ENCODE results near the gene GRK5.
A peak's percentile ranks its signal among the peaks of the same experiment; 100 is the strongest.
"Not testable (repeated sequence)": the region's sequence is repeated elsewhere in the genome, so short reads cannot be mapped to it uniquely, and the experiment has no call there.

GRK5 gene

DNA sequence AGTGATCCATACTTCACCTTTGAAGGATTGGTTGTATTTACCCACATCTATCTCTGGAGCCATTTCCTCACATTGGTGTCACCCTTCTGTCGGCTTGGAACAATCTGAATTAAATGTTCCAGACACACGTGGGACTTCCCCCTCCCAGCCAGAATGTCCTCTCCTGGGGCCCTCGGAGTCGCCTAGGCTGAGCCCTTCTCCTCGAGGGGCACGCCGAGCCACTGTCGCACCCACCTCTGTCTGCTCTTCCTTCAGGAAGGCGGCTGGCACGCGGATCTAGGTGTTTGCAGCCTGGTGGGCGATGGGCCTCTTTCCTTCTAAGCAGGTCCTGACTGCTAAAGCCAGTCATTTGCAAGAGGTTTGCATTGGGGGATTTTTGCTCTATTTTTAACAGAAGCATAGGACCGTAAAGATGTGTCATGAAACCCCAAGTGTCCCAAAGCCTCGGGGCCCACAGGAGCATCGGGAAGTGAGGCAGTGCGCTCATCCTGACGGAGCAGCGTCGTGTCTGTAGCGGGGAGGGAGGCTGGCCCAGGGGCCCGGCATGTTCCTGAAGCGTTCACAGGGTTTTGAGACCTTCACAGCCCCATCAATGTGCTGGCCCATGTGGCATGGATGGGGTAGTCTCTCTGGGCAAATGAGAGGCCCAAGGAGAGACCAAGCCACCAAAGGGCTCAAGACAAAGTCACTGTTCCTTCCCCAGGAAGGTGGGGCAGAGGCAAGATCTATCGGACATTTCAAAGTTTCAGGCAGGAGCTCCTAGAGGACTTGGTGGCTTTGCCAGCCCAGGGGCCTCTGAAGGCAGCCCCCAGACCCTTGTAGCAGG lies 248.5 kb downstream of the GRK5 start:
- DNase-seq (ENCODE audit: low read depth in 3 of 3): no peak

- DNase-seq (ENCODE audit: low read depth in 3 of 3): no peak
Observed at GRCh38 chr10:119456435-119456810, 249.1 kb downstream of the GRK5 start.

GRCh38 chr10:119457966-119458766 lies 250.8 kb downstream of the GRK5 start:
- no peak for DNase-seq (ENCODE audit: low read depth in 3 of 3)

GRCh38 chr10:119459681-119460340 lies 252.4 kb downstream of the GRK5 start:
- DNase-seq (ENCODE audit: low read depth in 3 of 3): no peak

DNA sequence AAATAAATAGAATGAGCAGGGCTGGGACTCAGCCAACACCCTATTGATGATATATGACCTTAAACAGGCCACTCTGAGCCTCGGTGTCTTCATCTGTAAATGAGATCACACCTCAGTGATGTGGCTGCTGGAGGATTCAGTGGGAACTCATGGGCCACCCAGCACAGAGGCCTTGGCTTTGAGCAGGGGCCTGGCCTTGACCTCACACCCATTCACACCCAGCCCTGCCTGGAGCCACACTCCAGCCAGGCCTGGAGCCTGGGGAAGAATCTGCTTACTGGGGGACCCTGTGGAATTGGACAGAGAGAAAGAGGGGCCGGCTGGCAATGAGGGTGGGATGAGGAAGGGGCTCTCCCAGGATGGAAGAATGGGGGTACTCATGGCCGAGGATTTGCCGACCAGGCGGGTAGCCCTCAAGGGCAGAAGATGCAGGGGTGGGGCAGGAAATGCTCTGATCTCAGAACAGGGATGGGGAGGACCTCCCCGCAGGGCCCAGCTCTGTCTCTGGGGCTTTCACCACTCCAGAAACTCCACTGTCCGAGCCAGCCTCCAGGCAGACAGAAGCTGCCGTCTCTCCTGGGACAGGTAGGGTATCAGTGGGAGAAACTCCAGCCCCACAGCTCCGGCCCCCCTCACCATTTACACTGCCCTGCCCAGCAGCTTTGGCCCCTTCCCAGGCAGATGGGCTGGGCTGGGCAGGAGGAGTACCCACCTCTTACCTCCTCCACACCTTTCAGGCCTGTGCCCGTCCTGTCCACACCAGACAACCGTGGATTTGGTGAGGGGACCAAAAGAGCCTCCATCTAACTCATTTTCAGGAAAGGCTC lies 253.2 kb downstream of the GRK5 start:
- DNase-seq (ENCODE audit: low read depth in 3 of 3): no peak

DNA sequence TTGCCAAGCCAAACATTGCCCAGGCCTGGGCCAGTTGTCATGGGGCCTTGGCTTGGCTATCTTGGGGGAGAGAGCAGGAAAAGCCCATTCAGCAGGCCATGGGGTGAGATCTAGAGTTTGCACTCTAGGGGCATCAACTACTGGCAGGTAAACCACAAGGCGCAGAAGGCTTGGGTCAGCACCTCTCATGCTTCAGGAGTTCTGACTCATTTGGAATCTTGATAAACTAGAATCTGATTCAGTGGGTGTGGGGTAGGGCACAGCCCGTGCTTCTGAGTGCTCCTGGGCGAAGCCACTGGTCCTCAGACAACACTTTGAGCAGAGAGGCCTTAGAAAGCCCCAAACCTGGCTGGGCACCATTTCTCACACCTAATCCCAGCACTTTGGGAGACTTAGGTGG lies 254.0 kb downstream of the GRK5 start:
- no peak for DNase-seq (ENCODE audit: low read depth in 3 of 3)

DNA sequence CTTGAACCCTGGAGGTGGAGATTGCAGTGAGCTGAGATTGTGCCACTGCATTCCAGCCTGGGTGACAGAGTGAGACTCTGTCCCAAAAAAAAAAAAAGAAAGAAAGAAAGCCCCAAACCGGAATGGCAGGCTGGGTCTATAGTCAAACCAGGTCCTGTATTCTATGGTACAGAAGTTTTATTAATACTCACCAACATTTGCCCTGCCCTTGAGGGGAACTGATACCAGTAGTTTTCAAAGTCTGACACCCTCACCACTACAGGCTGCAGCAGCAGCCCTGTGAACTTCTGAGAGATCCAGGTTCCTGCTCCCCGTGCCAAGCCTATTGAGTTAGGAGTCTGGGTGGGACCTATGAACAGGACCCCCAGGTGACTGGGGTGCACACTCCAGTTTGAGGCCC lies 254.6 kb downstream of the GRK5 start:
- DNase-seq (ENCODE audit: low read depth in 3 of 3): no peak

GRCh38 chr10:119462773-119463172 lies 255.4 kb downstream of the GRK5 start:
- no peak for DNase-seq (ENCODE audit: low read depth in 3 of 3)

GRCh38 chr10:119463195-119463594 lies 255.8 kb downstream of the GRK5 start:
- DNase-seq (ENCODE audit: low read depth in 3 of 3): not testable (repeated sequence)

GRCh38 chr10:119465085-119465484 lies 257.7 kb downstream of the GRK5 start:
- DNase-seq (ENCODE audit: low read depth in 3 of 3): no peak

DNA sequence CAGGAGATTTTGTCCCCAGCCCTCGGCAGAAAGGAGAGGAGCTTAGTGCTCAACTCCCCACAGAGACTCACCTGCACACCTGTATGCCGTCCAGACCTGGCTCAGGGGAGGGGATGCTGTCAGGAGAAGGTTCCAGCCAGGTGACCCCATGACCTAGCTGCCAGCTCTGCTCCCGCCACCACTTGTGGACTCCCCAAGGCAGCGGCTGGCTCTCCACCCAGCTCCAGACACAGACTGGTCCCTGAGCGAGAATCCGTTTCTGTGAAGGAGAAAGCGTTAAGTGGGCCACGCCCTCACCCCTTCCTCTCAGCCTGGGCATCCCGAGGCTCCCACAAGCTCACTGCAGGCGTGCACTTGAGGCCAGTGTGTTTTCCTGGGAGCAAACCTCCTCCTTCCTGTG lies 258.7 kb downstream of the GRK5 start:
- no peak for DNase-seq (ENCODE audit: low read depth in 3 of 3)

- DNase-seq (ENCODE audit: low read depth in 3 of 3): peak in 1 of 3 experiments; percentile 28
Observed at GRCh38 chr10:119466655-119467054, 259.3 kb downstream of the GRK5 start.

DNA sequence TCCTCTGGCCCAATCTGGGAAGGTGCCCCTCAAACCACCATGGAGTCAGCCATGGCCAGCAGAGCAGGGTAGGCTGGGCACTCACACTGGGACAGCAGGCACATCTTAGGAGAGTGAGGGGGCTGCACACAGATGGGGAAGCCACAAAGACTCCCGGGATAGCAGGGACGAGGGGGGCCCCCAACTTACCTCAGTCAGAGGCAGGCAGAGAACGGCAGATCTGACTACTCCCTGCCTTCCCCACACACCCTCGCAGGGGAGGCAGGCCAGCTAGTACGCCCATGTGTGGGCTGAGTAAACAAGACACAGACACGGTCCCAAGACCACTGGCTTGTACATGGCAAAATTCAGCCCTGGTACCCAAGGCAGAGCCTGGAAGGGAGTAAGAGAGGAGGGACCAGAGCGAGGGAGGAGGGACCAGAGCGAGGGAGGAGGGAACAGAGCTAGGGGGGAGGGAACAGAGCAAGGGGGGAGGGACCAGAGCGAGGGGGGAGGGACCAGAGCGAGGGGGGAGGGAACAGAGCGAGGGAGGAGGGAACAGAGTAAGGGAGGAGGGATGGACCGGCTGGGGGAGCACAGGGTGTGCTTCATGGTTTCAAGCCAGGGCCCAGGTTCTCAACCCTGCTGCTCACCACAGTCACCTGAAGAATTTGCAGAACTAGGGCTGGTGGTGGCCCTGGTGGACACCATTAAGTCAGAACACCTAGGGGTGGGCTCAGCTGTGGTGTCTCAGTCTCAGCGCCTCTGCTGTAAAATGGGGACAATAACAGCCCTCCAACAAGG lies 261.4 kb downstream of the GRK5 start:
- no peak for DNase-seq (ENCODE audit: low read depth in 3 of 3)

GRCh38 chr10:119469325-119469707 lies 261.9 kb downstream of the GRK5 start:
- DNase-seq (ENCODE audit: low read depth in 3 of 3): no peak

GRCh38 chr10:119469846-119470245 lies 262.5 kb downstream of the GRK5 start:
- DNase-seq (ENCODE audit: low read depth in 3 of 3): no peak

- no peak for DNase-seq (ENCODE audit: low read depth in 3 of 3)
Observed at GRCh38 chr10:119470920-119471702, 263.7 kb downstream of the GRK5 start.

DNA sequence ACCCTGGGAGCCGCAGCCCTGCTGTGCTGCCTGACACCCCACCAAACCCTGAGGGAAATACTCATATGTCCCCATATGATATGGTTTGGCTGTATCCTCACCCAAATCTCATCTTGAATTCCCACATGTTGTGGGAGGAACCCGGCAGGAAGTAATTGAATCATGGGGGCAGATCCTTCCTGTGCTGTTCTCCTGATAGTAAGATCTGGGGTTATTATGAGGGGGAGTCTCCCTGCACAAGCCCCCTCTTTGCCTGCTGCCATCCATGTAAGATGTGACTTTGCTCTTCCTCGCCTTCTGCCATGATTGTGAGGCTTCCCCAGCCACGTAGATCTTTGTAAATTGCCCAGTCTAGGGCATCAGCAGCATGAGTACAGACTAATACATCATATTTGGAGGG lies 266.4 kb downstream of the GRK5 start:
- DNase-seq (ENCODE audit: low read depth in 3 of 3): no peak

- no peak for DNase-seq (ENCODE audit: low read depth in 3 of 3)
Observed at GRCh38 chr10:119474606-119475005, 267.2 kb downstream of the GRK5 start.

GRCh38 chr10:119477444-119477843 lies 270.1 kb downstream of the GRK5 start:
- DNase-seq (ENCODE audit: low read depth in 3 of 3): no peak

All from stimulated activated CD4-positive, alpha-beta T cell treated with anti-CD3 and anti-CD28 coated beads, TNF-alpha, amount 100 ng/mL, for 24 hours (primary cell).